GM19372 (cell line): ENCODE results near the gene PKD2L1.
"Not testable (repeated sequence)": the region's sequence is repeated elsewhere in the genome, so short reads cannot be mapped to it uniquely, and the experiment has no call there.

ENCODE experiments used
- ATAC-seq: cut with Tn5 transposase; IDR thresholded peaks from one replicate; pipeline ENCODE4 v1.9.1; 2021; ENCODE audit warnings: mild to moderate bottlenecking, low read depth, moderate library complexity; ENCODE audit not compliant: unreplicated experiment

The PKD2L1 gene

DNA sequence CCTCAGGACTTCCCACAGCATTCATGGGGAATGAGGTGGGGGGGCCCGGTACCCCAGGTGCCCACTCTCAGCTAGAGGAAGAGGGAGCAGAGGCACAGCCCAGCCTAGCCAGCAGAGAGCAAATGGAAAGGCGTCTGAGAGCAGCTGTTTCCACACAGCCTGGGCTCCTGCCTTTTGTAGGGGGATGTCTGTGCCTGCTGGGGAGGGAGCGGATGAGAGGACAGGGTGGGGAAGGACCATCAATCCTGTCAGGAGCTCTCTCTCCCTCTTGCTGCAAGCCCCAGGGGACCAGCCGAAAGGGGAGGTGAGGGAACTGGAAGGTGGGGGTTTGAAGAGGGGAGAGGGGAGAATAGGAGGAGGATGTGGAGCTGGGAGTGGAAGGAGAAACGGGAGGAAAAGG lies at the start of gene PKD2L1:
Gene PKD2L1 (minus strand): TSS at position 150 of the 400 bp plus-strand sequence. CDS start 125 bp downstream, at position 25.
- no peak for ATAC-seq

- no peak for ATAC-seq
These were observed 47.8 kb upstream of the PKD2L1 start for GRCh38 chr10:100377830-100378229.

- ATAC-seq = not testable (repeated sequence)
These were observed 46.6 kb upstream of the PKD2L1 start for GRCh38 chr10:100376656-100377055.

GRCh38 chr10:100374677-100375353 lies 44.8 kb upstream of the PKD2L1 start:
- ATAC-seq = not testable (repeated sequence)

- ATAC-seq = no peak
These were observed 44.2 kb upstream of the PKD2L1 start for GRCh38 chr10:100374200-100374655.

- ATAC-seq = peak; percentile 96
These were observed 43.5 kb upstream of the PKD2L1 start for GRCh38 chr10:100373298-100374199.

DNA sequence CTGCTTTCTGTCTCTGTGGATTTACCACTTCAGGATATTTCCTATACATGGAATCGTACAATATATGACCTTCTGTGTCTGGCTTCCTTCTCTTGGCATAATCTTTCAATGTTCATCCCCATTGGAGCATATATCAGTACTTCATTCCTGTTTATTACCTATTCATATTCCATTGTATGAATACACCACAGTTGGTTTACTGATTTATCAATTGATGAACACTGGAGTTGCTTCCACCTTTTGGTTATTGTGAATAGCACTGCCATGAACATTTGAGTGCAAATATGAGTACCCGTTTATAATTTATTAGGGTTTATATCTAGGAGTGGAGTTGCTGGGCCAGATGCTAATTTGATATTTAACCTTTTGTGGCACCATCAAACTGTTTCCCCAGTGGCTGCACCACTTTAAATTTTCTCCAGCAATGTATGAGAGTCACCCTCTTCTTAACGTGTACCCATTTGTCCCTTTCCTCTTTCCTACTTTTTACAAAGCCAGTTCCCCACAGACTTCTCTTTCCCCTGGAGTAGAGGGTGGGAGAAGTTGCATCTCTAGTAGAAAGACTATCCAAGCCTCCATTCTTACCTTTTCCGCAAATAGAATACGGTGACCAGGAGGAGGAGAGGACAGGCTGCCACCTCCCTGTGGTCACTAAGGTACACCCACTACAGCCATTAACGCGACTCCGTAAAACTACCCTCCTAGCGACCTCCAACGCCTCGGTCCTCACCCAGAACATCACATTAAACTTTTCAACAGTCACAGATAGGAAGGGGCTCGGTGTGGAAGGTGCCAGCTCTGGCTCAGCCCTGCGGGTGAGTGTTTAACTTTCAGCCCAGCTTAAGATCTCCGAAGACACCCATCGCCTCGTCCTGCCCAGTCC lies 42.6 kb upstream of the PKD2L1 start:
- no peak for ATAC-seq

DNA sequence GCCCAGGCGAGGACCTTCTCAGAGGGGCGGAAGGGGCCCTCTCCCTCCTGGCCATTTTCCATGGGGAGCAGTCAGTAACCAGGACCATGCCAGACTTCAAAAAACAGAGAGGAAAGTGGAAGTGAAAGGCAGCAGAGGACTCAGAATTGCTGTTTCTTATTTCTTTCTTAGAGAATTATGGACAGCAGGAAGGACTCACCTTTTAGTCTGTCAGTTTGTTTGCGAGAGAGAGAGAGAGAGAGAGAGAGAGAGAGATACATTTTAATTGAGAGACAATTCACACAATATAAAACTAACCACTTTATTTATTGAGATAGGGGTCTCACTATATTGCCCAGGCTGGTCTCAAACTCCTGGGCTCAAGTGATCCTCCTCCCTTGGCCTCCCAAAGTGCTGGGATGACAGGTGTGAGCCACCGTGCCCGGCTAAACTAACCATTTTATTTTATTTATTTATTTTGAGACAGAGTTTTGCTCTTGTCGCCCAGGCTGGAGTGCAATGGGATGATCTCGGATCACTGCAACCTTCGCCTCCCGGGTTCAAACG lies 41.5 kb upstream of the PKD2L1 start:
- ATAC-seq = no peak

GRCh38 chr10:100370714-100371481 lies 40.9 kb upstream of the PKD2L1 start:
- ATAC-seq = no peak

GRCh38 chr10:100368721-100369120 lies 38.7 kb upstream of the PKD2L1 start:
- no peak for ATAC-seq

- no peak for ATAC-seq
These were observed 34.8 kb upstream of the PKD2L1 start for GRCh38 chr10:100364735-100365391.

DNA sequence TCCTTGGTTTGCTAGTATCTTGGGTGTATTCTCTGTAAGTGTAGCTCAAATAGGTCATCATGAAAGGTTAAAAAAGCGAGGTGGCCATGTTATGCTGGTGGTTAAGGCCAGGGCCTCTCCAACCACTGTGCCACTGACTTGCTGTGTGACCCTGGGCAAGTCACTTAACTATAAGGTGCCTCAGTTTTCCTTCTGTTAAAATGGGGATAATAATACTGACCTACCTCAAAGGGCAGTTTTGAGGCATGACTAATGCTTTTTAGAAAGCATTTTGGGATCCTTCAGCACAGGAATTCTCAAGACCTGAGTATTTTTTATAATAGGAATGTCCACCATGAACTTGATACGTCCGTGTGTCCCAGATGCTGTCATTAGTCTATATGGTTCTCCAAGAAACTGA lies 34.1 kb upstream of the PKD2L1 start:
- no peak for ATAC-seq

DNA sequence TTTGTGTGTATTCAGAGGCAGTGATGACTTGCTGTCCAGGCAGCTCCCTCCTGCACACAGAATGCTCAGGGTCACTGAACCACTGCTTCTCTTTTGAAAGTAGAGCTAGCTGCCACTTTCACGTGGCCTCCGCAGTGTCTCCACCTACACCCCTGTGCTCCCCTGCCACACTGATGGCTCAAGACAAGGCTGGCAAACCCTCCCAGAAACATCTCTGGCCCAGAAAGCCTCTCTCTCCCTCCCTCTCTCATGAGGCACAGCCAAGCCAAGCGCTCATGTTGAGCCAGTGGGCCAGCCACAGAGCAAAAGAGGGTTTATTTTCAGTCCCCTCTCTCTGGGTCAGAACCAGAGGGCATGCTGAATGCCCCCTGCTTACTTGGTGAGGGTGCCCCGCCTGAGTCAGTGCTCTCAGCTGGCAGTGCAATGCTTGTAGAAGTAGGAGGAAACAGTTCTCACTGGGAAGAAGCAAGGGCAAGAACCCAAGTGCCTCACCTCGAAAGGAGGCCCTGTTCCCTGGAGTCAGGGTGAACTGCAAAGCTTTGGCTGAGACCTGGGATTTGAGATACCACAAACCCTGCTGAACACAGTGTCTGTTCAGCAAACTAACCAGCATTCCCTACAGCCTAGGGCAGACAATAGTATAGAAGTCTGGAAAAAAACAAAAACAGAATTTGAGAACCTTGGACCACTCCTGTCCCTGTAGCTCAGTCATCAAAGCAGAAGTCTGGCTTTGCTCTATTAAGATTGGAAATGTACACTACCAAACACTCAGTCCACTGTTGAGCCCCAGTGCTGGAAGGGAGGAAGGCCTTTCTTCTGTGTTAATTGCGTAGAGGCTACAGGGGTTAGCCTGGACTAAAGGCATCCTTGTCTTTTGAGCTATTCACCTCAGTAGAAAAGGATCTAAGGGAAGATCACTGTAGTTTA lies 32.8 kb upstream of the PKD2L1 start:
- ATAC-seq = no peak

DNA sequence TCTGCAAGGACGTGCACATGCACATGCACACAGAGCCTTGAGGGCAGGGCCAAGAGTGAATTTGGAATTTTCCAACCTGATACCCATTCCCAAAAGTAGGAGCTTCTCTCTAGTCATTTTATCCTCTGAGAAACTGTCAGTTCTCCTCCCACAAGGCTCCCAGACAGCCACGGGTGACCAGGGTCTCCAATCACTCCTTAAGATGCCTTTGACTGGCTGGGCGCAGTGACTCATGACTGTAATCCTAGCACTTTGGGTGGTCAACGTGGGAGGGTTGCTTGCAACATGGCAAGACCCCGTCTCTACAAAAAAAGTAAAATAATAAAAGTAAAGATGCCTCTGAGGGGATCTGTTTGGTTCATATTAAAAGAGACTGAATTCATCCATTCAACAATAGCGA lies 30.2 kb upstream of the PKD2L1 start:
- ATAC-seq = no peak

DNA sequence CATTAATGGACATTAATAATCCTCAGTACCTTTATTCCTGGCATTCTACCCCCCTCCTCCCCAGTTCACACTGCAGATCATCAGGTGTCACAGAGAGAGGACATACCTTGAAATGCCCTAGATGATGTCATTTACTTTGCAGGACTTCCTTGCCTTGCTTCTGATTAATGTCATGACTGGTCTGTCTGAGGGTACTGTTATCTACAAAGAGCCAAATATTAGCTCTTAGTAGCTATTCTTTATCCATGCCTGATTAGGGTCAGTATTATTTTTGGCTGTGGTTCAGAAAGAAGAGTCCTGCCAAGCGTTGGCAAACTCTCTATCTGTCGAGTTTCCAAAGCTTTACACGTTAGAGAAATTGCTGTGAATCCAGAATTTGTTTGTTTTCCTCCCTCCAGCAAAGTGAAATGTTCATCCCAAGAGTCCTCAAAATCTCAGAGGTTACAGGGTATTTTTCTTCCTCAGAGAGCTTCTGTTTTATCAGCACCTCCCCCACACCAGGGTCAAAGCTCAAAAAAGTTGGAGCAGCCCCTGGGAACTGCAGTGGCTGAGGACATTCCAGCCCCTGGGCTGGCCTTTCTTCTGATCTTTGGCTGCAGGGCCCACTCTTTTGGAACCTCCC lies 29.6 kb upstream of the PKD2L1 start:
- no peak for ATAC-seq

- ATAC-seq = no peak
These were observed 29.0 kb upstream of the PKD2L1 start for GRCh38 chr10:100359030-100359432.

DNA sequence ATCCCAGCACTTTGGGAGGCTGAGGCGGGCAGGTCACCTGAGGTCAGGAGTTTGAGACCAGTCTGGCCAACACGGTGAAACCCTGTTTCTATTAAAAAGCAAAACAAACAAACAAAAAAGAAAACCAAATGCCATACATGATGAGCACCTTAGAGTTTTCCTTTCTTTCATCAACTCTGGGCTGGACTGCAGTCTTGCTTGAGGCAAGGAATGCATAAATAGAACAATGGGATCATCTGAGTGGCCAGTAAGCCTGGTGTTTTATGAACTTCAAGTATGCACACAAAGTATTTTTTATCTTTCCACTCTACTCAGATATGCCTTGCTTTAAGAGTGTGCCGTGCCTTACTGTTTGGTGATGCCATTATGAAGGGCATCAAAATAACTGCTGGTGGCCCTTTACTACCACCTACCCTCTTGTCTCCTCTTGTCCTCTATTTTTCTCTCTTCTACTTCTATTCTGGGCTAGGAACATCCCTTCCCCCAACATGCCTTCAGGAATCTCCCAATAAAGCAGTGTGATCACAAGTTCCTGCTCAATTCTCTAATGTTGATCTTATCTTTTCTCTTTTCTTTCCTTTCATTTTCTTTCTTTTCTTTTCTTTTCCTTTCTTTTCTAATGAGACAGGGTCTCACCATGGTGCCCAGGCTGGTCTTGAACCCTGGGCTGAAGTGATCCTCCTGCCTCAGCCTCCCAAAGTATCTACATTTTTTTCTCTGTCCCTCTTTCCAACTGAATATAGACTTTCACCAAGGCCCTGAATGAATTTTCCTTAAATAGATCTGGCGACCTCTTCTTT lies 27.2 kb upstream of the PKD2L1 start:
- ATAC-seq = no peak
